Head of caudate nucleus (tissue), 42 donors: ENCODE measurements around the gene KANSL1.
"Not testable (repeated sequence)": the region's sequence is repeated elsewhere in the genome, so short reads cannot be mapped to it uniquely, and the experiment has no call there.

Source experiments
- DNase-seq, 42 donors: peaks; one replicate each; pipeline versions ENCODE4 v3.0.0 to v3.0.0-alpha.2; 2020 to 2021; ENCODE audit warnings: mixed read lengths in 7 of 42
- intact Hi-C: fragments of 100-400 bp; cut with DNase I; formaldehyde crosslinking; loops from one replicate; pipeline ENCODE4 v1.15.0; 2022

The KANSL1 gene

DNA sequence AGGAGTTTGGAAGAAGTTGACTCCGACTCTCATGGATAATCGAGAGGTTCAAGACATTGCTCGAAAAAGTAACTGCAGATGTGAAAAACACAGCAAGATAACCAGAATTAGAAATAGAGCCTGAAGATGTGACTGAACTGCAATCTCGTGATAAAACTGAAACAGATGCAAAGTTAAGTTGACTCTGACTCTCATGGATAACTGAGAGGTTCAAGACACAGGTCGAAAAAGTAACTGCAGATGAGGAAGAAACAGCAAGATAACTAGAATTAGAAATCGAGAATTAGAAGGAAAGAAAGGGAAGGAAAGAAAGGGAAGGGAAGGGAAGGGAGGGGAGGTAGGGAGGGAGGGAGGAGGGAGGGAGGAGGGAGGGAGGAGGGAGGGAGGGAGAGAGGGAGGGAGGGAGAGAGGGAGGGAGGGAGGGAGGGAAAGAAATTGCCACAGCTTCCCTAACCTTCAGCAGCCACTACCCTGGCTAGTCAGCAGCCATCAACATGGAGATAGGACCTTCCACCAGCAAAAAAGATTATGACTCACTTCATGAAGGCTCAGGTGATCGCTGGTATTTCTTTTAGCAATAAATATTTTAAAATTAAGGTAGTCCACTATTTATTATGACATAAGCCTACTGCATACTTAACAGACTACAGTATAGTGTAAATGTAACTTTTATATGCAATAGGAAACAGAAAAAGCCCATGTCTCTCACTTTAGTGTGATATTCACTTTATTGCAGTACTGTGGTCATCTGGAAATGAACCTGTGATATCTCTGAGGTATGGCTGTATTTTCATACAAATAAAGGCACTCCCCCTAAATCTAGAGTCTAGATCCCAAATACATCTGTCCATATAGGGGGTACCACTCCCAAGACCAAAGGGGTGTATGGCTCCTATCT is 68.3 kb downstream of the KANSL1 start:
- intact Hi-C loops = no loop called here
- DNase-seq = no peak

DNA sequence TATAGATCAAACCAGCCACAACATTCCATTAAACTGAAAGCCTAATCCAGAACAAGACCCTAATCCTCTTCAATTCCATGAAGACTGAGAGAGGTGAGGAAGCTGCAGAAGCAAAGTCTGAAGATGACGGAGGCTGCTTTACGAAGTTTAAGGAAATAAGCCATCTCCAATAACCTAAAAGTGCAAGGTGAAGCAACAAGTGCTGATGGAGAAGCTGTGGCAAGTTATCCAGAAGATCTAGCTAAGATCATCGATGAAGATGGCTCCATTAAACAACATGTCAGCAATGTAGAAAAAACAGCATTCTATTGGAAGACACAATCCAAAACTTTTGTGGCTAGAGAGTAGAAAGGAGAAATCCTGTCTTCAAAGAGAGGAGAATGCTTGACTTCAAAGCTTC is 69.6 kb downstream of the KANSL1 start:
- no peak for DNase-seq
- intact Hi-C loops = no loop called here

DNA sequence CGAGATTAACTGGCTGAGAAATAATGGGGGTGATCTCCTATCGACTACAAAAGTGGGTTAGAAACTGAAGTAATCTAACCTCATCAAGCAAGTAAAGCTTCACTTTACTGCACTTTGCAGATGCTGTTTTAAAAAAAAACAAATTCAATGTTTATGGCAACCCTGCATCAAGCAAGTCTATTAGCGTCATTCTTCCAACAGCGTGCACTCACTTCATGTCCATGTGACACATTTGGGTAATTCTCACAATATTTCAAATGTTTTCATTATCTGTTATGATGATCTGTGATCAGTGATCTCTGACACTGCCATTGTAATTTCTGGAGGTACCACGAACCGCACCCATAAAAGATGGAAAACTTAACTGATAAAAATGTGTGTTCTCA is 70.8 kb downstream of the KANSL1 start:
- DNase-seq = no peak
- intact Hi-C loops = no loop called here

DNA sequence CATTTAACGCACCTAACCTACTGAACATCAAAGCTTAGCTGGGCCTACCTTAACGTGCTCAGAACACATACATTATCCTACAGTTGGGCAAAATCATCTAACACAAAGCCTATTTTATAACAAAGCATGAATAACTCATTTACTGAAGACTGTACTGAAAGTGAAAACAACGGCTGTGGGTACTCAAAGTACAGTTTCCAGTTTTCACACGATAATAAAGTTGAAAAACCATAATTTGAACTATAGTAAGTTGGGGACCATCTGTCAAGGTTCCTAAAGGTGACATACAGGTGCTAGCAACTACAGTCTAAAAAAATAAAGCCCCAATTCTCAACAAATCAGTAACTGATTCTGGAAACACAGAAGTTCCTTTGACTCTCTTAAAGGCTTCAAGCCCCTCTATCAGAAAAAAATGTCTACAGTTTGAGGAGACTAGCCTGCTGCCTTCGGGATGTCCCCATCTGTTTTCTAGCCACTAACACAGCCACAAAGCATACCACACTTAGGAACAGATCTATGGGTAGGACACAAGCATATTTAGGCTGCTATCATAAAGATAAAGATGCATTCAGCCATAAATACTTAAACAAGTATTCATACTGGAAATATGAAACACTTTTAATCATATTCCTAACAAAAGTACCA is 71.3 kb downstream of the KANSL1 start:
- DNase-seq = no peak
- intact Hi-C loops = no loop called here

DNA sequence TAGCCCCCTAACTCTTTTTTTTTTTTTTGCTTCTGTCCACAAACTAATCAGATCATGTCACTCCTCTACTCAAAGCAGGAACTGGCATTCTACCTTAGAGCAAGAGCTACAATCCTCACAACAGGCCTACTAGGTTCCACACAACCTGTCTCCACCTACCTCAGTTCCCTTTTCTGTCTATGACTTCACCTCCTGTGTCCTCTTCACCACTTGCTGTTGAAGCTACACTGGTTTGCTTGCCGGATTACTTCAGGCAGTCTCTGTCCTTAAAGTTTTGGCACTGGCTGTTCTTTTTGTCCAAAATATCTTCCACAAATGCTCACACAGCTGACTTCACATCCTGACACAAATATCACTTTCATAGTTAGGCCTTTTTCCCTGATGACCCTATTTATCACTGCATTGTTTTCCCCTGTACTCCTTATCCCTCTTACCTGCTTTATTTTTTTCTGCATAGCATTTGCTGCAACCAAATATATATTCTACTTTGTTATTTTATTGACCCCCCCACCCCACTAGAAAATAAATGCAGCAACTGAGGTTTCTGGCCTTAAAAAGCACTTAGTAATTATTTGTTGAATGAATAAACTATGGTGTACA is 72.0 kb downstream of the KANSL1 start:
- DNase-seq = no peak
- intact Hi-C loops = no loop called here

DNA sequence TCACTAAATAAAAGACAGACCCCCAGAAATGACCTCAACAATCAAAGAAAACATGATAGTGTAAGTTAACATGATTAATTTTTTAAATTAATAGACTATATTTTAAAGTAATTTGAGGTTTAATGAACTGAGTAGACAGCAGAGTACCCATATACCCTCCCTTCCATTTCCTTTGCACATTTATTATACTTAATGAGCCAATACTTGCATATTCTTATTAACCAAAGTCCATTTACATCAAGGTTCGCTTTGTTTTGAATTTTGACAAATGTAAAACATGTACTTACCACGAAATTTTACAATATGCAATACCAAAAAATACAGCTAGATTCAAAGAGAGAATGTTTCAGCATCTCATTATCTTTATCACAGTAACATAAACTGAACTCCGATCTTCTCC is 72.7 kb downstream of the KANSL1 start:
- no peak for DNase-seq
- intact Hi-C loops = no loop called here

DNA sequence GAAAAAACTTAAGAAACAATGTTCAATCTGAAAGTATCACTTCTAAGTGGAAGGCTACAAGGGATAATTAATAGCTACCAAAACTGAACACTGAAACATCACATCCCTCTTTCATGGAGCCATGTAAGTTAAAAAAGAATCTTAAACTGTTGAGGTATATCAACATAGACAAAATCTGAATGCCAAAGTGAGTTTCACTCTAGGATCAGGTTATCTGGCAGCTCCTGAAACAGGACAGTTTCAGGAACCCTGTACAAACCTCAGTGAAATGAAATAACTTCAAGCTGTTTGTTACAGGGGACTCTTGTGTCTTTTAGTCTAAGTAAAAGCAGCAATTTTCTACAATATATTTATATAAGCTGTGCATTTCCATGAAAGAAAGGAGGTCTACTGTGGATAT is 73.2 kb downstream of the KANSL1 start:
- no peak for DNase-seq
- intact Hi-C loops = no loop called here

DNA sequence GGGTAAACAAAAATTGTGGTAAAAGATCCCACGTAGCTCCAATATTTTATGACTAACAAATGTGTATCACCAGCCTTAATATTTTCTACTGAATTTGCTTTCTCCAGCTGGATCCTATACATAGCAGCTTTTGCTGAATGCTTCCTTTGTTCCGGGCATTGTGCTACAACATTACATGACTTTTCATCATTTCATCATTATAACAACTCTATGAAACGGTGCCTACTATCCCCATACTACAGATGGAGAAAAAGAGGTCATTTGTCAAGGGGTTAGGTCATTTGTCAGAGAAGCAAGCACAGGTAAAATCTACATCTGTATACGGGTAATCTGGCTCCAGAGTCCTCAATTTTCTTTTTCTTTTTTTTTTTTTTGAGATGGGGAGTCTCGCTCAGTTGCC is 74.3 kb downstream of the KANSL1 start:
- no peak for DNase-seq
- intact Hi-C loops = no loop called here

DNA sequence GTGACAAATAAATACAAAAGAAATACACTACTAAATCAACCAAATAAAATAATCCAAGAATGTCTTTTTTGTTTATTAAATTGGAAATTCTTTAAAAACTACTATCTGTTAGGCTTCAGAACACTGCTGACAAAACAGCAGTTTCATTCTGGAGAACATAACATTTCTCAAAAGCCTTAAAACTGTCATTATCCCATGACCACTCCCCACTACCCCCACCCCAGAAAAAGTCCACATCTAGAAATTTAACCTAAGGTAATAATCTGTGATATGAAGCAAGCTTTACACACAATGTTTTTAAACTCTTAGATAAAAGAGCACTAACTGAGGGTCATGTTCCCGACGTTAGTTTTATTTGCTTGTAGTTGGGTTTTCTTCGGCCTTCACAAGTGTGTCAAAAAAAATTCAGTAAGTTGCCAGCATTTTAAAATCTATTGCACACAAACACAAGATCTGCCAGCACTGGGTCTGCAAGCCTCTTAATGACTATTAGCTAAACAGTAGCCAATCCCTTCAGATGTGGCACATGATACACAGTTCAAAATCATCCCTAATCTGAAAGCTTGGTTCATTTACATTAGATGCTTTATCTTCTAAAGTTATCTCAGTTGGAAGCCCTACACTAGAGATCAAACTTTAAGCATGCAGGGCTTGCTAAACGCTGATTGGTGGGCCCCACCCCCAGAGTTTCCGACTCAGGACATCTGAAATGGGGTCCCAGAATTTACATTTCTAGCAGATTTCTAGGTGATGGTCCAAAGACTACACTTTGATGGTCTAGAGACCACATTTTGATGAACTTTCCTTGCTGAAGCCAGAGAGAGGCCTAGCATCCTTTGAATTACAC is 75.2 kb downstream of the KANSL1 start:
- DNase-seq = no peak
- intact Hi-C loops = no loop called here

DNA sequence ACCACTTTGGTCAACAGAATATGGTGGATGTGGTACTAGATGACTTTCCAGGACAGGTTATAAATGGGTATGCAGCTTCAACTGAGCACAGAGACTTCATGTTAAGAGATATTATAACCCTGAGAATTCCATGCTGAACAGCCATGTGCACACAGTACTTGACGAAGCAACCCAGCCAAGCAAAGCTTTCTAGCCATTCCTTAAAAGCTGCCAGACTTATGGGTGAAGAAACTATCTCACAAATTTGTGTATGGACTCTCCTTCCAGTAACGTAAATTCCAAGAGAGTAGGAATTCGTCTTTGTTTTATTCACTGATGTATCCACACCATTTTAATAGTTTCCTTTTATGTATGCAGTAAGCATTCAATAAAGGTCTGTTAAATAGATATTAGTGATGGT is 76.1 kb downstream of the KANSL1 start:
- intact Hi-C loops = no loop called here
- no peak for DNase-seq

DNA sequence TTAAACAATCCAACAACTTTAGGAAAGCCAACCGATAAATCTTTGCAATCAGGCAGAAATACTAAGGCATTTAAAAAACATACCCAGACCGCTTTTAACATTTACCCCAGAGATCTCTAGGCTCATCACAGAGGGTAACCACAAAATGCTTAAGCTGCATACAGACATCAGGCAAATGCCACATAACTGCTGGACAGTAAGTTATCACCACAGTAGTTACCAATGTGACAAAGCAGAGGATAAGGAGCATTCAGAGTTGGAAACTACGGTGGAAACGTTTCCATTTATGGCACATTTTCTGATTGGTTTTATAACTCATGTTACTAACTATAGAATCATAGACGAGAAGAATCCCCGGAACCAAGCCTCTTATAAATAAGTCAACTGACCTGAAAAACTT is 77.5 kb downstream of the KANSL1 start:
- no peak for DNase-seq
- intact Hi-C loops = no loop called here

DNA sequence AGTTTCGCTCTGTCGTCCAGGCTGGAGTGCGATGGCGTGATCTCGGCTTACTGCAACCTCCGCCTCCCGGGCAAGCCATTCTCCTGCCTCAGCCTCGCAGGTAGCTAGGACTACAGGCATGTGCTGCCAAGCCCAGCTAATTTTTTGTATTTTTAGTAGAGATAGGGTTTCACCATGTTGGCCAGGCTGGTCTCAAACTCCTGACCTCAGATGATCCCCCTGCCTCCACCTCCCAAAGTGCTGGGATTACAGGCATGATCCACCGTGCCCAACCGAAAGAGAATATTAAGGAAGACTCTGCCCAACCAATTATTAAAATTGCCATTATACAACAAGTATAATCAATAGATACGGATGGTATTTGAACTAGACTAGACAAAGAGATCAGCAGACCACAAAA is 82.0 kb downstream of the KANSL1 start:
- intact Hi-C loops, DNase-seq: not testable (repeated sequence)

DNA sequence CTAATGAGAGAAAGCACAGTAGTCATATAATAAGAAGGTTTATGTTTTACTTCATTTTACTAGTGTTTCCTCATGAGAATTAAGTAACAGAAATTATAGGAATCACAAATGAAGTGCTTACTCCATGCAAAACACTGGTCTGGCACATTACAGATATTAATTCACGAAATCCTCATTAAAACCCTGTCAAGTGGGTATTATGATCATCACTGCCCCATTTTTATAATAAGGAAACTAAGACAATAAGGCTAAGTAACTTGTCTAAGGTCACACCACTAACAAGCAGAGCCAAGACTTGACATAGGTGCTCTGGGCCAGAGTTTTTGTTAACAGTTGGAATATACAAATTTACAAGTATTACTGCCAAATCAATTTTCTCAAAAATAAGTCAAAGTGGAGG is 83.0 kb downstream of the KANSL1 start:
- intact Hi-C loops = no loop called here
- no peak for DNase-seq

DNA sequence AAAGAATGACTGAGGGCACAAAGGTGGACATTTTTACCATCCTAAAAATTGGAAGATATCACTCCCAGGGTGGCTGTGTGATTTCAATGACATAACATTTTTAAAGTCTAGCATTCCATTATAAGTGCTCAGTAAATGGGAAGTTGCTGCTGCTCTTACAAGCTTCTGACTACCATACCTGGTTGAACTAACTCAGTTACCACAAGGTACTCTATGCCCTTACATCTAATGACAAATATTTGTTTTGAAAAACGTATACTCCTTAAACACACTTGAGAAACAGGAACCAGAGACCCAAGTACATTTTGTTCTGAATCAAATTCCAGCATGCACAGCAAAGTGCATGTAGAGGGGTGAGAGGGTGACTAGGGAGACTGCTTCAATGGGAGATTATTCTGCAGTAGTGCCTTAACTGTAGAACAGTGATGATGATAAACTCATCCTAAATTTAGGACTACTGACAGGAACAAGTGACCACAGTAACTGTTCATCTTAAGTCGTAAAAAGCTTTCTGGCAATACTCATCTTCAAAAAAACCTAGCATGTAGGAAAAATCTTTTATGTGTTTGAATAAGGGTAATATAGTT is 83.5 kb downstream of the KANSL1 start:
- no peak for DNase-seq
- intact Hi-C loops = no loop called here

DNA sequence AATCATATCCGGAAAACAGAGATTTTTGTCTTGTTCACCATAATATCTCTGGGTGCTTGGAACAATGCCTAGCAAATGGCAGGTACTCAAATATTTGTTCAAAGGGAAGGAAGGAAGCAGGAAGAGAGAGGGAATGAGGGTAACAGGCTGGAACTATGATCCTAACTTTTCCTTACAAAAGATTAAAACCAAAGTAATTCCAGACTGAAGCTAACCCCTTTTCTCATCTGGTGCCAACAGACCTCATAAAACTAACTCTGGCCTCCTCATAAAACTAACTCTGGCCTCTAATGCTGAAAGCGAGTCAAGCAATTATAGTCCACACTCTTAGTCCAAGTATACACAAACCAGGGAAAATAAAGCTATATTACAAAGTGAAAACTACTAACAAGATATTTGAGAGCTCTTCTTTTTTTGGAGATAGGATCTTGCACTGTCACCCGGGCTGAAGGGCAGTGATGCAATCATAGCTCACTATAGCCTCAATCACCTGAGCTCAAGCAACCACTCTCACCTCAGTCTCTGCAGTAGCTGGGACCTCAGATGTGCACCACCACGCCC is 84.6 kb downstream of the KANSL1 start:
- intact Hi-C loops = no loop called here
- DNase-seq = no peak

DNA sequence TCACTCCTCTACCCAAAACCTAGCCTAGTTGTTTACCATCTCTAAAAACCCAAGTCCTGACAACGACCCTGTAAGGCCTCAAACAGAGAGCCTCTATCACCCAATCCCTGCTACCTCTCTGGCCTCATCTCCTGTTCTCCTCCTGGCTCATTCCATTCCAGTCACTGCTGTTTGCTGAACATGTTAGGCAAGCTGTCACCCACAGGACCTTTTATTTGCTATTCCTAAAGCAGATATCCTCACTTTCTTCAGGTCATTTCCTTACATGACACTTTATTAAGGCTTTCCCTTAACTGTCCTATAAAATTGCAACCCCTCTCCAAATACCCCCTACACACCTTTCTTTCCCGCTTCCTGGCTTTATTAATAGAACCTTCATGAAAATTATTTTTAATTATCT is 85.1 kb downstream of the KANSL1 start:
- intact Hi-C loops = no loop called here
- no peak for DNase-seq

DNA sequence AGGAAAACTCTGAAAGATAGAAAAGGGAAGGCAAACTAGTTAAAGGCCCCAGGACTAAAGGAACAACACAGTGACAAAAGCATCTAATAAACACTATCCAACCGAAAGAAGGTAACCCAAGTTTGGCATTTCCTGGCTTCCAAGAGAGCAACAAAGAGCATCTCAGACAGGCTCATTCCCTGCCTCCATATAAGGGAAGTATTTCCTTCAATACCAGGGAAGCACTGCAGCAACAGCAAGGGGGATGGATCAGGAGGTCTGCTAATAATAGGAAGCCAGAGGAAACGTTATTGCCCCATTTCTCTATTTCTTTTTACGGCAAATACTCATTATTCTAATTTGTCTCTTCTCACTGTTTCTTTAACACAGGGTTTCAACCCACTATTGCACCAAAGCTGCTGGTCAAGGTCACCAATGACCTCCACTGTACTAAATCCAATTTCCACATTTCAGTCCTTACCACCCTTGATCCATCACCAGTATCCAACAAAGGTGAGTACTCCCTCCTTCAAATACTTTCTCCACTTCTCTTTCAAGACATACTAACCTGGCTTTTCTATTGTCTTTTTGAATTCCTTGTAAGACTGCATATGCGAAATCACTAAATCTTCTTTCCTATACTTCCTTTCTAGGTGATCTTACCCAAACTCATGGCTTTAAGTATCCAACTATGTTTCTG is 86.1 kb downstream of the KANSL1 start:
- DNase-seq = peak in 1 of 42 donors; percentile 13
- intact Hi-C loops = no loop called here

DNA sequence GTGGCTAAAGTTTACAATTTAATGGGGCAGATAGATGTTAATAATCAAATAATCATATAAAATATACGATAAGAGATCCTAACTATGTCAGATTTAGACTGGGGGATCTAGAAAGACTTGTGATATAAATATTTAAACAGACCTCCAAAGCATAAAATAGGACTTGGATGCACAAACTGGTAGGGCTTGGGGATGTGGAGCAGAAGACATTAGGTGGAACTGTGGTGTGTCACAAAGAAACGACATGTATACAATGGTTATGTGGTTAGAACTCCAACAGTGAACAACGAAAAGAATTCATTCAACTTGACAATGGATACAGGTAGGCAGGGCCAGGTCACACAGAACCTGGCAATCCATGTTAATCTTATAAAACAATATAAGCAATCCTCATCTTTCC is 90.4 kb downstream of the KANSL1 start:
- intact Hi-C loops, DNase-seq: not testable (repeated sequence)
